Pancreas (tissue), 10 donors: ENCODE results near the gene PALB2. TPM values are rescaled to one million over a fixed set of nuclear protein-coding genes. Genes with fewer than 3 reads are reported as not detected.

Experiments used
- ATAC-seq, 4 donors: fragments of 200-7000 bp; cut with Tn5 transposase; one replicate each; pipeline versions ENCODE4 v1.8.0 to v1.9.1; 2020; ENCODE audit warnings: mild to moderate bottlenecking in 4 of 4, moderate library complexity in 4 of 4
- DNase-seq, 6 donors: peaks; one replicate each; pipeline ENCODE4 v3.0.0-alpha.2; 2020
- FAIRE-seq: peaks from 2 replicates; lab custom pipeline; 2012; peaks lifted over from hg19 to GRCh38; lab: Jason Lieb, UNC
- H3K27ac ChIP-seq, 4 donors: fragments of 200-600 bp; sonication (generic); 1 replicate in 3 of 4; 2 replicates in 1 of 4; pipeline versions ENCODE4 v1.5.0 to v1.8.0; 2020
- H3K27me3 ChIP-seq, 4 donors: fragments of 200-600 bp; one replicate each; pipeline ENCODE4 v1.8.0; 2021
- H3K36me3 ChIP-seq, 3 donors: fragments of 200-600 bp; sonication (generic) in 1 of 3; one replicate each; pipeline versions ENCODE4 v1.5.0 to v1.8.0; 2020 to 2021
- H3K4me1 ChIP-seq, 3 donors: fragments of 200-600 bp; one replicate each; pipeline ENCODE4 v1.8.0; 2021
- H3K4me3 ChIP-seq, 4 donors: fragments of 200-600 bp; sonication (generic) in 2 of 4; one replicate each; pipeline versions ENCODE4 v1.5.0 to v1.8.0; 2020 to 2021
- H3K9me3 ChIP-seq, 4 donors: fragments of 200-600 bp; one replicate each; pipeline ENCODE4 v1.8.0; 2021
- CTCF ChIP-seq, 4 donors: fragments of 200-600 bp; sonication (generic) in 3 of 4; IDR thresholded peaks; one replicate each; pipeline versions ENCODE4 v1.5.0 to v1.8.0; 2021; ENCODE audit warnings: antibody characterized with exemption in 4 of 4
- WGBS, 2 donors: extraction: QIAGEN DNeasy Blood & Tissue Kit; methylation state at CpG; one replicate each; pipeline ENCODE4 v1.1.7; 2013; 5-methylcytosine and 5-hydroxymethylcytosine counted together
- intact Hi-C, 3 donors: fragments of 100-400 bp; cut with DNase I; formaldehyde crosslinking; loops; one replicate each; pipeline versions ENCODE4 v1.11.1 to v1.14.2; 2022
- polyA plus RNA-seq, 2 donors: library from polyadenylated mRNA; stranded (reverse); fragments of 200-250 nt; gene quantifications; one replicate each; pipeline ENCODE4 v1.2.3, GENCODE V29; 2013
- total RNA-seq, 6 donors: library from RNA; stranded (reverse); fragmentation: NEBNext Ultra II Directional in 4 of 6; extraction: Animal tissue kit (Norgen Biotek cat#: 25700) in 4 of 6; gene quantifications; one replicate each; pipeline versions ENCODE4 v1.2.1 to v1.2.4, GENCODE V29; 2021 to 2023
- donor health status: healthy with polysubstance abuse.
- donor health status: DM: no; HTN: no; CAD: no; lungs with moderate emphysema.
- donor health status: DM: no; HTN: no; CAD: no.
- donor health status: control.
- donor health status: control.
- donor health status: Bipolar disorder and iron deficiency.
- donor health status: DM: yes; HTN: yes; CAD: no.
- donor health status: DM: no; HTN: no; CAD: no.
- donor health status: DM: no; HTN: no; CAD: no.
- donor health status: DM: yes; HTN: yes; CAD: no.

The PALB2 gene
- total and polyA plus RNA-seq, 8 donors: 2.3 to 6.8 (median 4.3) TPM

DNA sequence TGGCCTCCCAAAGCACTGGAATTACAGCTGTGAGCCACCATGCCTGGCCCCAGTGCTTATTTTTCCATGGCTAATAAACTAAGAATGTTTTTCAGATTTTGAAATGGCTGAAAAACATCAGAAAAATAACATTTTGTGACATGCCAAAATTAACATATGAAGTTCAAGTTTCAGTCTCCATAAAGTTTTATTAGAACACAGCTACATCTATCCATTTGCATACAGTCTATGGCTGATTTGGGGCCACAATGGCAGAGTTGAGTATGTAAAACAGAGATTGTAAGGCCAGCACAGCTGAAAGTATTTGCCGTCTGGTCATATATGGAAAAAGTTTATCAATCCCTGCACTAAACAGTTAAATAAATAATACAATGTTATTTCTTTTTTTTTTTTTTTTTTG lies 31.2 kb downstream of the PALB2 start:
- 96 to 97% methylated on average over 1 of the region's 1 CpG for WGBS, 2 donors
- no peak for TF ChIP-seq CTCF (IDR thresholded peaks at IDR 0.05)
- Histone ChIP-seq H3K27ac (no peak overlapping the region), H3K36me3 (no peaks in the 10 kb centered on the region), H3K27me3 (no peaks in the 10 kb centered on the region), H3K4me1 (no peaks in the 10 kb centered on the region), H3K9me3 (no peaks in the 10 kb centered on the region), H3K4me3 (no peak overlapping the region)
- intact Hi-C loops: no loop called here
- DNase-seq (no peak), FAIRE-seq (no peak), ATAC-seq (no peak)

DNA sequence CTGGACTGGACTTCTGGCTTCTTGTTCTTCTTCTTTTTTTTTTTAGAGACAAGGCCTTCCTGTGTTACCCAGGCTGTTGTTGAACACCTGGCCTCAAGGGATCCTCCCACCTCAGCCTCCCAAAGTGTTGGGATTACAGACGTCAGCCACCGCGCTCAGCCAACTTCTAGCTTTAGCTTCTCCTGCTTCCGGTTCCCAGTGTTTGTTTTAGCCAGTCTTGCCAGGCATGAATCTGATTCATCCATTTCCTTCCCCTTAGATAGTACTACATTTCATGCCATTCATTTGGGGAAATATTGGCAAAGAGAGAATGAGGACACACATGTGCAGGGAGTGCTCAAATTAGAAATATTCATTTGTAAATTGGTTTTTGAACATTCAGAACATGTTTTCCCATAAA lies 32.9 kb downstream of the PALB2 start:
- ATAC-seq (no peak), DNase-seq (no peak), FAIRE-seq (no peak)
- intact Hi-C loops: no loop called here
- H3K9me3 ChIP-seq: no peaks in the 10 kb centered on the region
- no peak overlapping the region for H3K4me3 ChIP-seq
- H3K4me1 ChIP-seq: no peaks in the 10 kb centered on the region
- TF ChIP-seq CTCF (IDR thresholded peaks at IDR 0.05): no peak
- no peaks in the 10 kb centered on the region for H3K27me3 ChIP-seq
- WGBS, 2 donors: 87 to 93% methylated on average over 4 of the region's 4 CpGs
- no peak overlapping the region for H3K27ac ChIP-seq
- H3K36me3 ChIP-seq: no peaks in the 10 kb centered on the region

GRCh38 chr16:23607726-23608125 lies 33.4 kb downstream of the PALB2 start:
- intact Hi-C loops: no loop called here
- FAIRE-seq: no peak
- no peaks in the 10 kb centered on the region for H3K36me3 ChIP-seq

GRCh38 chr16:23597003-23597756 lies 43.9 kb downstream of the PALB2 start:
- H3K4me3 ChIP-seq: no peak overlapping the region
- FAIRE-seq: no peak
- ATAC-seq: peak in 1 of 4 donors; percentile 5
- H3K9me3 ChIP-seq: no peaks in the 10 kb centered on the region
- peaks cover 0 to 7% (median 0%) of the 10 kb centered on the region in 3 donors for H3K36me3 ChIP-seq
- DNase-seq: peak in 1 of 6 donors; percentile 15
- no peak for TF ChIP-seq CTCF (IDR thresholded peaks at IDR 0.05)
- H3K4me1 ChIP-seq: peaks cover 7 to 11% (median 7%) of the 10 kb centered on the region in 3 donors
- no peaks in the 10 kb centered on the region for H3K27me3 ChIP-seq
- 75 to 77% methylated on average over 11 of the region's 11 CpGs for WGBS, 2 donors
- intact Hi-C loops: no loop called here
- H3K27ac ChIP-seq: no peak overlapping the region

More at GRCh38 chr16:23607726-23608125, 33.4 kb downstream of the PALB2 start:
- ATAC-seq (no peak), DNase-seq (no peak)
- no peak overlapping the region for H3K27ac ChIP-seq
- H3K4me3 ChIP-seq: no peak overlapping the region
- 86% methylated on average over 6 of the region's 6 CpGs for whole genome bisulfite sequencing, 2 donors
- no peak for TF ChIP-seq CTCF (IDR thresholded peaks at IDR 0.05)
- H3K4me1 ChIP-seq: no peaks in the 10 kb centered on the region
- H3K9me3 ChIP-seq: no peaks in the 10 kb centered on the region
- H3K27me3 ChIP-seq: no peaks in the 10 kb centered on the region
